Liver (tissue), 3 donors: ENCODE results near the gene BCL7C.

ENCODE experiments used
- CTCF ChIP-seq: fragments of 150-350 bp; IDR thresholded peaks from 2 replicates; pipeline ENCODE4 v1.5.1; 2017; ENCODE audit warnings: improper control_type of control experiment, low read depth, low read length; ENCODE audit not compliant: missing input control
- FOXA1 ChIP-seq: IDR thresholded peaks from 2 replicates; pipeline ENCODE4 v1.6.1; 2016; ENCODE audit warnings: antibody characterized with exemption
- MAX ChIP-seq: IDR thresholded peaks from 2 replicates; pipeline ENCODE4 v1.6.1; 2016; ENCODE audit warnings: antibody characterized with exemption
- RAD21 ChIP-seq, 2 donors: IDR thresholded peaks; 2 replicates each; pipeline ENCODE4 v1.6.1; 2016; ENCODE audit warnings: antibody characterized with exemption in 2 of 2, mild to moderate bottlenecking in 2 of 2
- donor health status: healthy.
- donor health status: healthy.

DNA sequence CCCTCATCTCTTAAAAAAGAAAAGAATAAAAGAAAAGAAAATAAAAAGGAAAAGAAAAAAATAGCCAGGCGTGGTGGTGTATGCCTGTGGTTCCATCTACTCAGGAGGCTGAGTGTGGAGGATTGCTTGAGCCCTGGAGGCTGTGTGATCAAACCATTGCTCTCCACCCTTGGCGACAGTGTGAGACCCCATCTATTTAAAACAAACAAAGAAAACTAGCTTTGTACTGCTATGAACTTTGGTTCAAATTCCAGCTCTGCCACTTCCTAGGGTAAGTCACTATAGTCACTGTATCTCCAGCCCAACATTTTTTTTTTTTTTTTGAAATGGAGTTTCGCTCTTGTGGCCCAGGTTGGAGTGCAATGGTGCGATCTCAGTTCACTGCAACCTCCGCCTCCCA lies 6.7 kb upstream of the BCL7C start:
- TF ChIP-seq FOXA1 (no peak), CTCF (no peak), RAD21 (IDR thresholded peaks at IDR 0.05) (no peak), MAX (no peak)
